ENCODE measurements around the gene GAST.

Gene GAST

DNA sequence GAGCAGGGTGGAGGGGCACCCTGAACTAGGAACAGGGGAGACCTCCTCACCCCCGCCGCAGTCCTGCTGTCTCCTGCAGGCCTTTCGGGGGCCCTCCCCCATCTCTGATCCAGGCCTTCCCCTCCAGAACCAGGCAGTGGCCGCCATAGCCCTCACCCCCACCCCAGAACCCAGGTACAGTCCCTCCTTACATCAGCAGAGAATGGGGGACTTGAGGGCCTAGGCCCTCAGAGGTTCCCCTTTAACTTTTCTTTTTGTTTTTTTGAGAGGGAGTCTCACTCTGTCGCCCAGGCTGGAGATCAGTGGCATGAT, 26.6 kb downstream of the GAST start:
- DNase-seq (ENCODE audit: low spot score) = no peak
- no peak for FAIRE-seq

GRCh38 chr17:41739661-41740352, 27.7 kb downstream of the GAST start:
- DNase-seq (ENCODE audit: low spot score) (peak; percentile 68), FAIRE-seq (no peak)

DNA sequence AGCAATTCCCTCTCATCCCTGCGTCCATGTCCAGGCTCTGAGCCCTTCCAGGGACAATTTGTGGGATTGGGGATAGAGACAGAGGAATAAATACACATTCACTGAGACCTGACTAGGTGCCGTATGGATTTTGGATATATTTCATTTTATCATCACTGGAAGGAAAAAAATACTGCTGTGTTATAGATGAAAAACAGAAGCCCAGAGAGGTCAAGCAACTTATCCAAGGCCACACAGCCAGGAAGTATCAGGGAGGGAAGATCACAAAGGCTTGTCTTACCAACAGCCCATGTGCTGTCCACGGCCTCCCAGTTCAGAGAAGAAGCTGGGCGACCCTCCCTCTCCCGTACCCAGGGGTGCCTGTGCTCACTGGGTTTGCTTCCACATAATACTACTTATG, 28.4 kb downstream of the GAST start:
- FAIRE-seq = no peak
- DNase-seq (ENCODE audit: low spot score) = no peak

DNA sequence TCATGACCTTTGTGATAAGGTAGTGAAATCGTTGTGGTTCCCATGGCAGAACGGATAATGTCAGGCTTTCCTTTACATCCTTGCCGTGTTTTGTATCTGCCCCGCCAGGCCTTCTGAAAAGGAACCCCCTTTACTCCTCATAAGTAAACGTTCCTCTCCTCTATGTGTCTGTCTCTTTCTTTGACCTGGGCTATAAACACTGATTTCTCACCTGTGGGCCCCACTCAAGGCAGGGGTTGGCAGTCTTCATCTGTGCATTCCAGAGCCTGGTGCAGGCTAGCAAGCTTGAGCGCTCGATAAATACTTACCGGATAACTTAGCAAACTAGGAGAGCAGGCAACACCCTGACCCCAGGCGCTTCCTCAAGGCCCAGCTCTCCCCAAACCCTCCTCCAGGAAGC, 29.6 kb downstream of the GAST start:
- DNase-seq (ENCODE audit: low spot score) (no peak), FAIRE-seq (no peak)

DNA sequence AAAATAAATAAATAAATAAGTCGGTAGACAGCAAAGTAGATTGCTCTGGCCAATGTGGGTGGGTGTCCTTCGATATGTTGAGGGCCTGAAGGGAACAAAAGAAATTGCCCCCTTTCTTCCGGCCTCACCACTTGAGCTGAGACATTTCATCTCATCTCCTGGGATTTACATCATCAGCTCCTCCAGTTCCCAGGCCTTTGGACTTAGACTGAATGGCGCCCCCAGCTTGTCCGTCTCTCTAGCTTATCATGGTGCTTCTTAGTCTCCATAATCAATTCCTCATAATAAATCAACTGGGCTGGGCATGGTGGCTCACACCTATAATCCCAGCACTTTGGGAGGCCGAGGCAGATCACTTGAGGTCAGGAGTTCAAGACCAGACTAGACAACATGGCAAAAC, 36.1 kb downstream of the GAST start:
- DNase-seq (ENCODE audit: low spot score) (no peak), FAIRE-seq (no peak)

DNA sequence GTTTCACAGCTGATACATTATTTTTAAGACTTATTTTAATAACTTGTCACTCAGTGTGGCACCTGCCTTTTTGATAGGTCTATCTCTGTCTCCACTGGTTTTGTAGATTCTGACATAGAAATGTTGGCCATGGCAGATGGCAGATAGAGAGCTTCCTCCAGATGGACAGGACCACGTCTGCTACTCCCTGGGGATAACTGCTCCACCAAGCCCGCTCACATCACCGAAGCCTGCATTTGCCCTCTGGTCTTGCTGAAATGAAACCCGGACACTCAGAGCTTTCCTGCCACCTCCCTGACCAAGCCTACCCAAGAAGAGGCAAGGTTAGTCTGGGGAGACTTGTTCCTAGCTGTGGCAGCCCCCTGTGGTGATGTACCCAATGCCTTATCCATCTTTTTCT, 38.7 kb downstream of the GAST start:
- no peak for DNase-seq (ENCODE audit: low spot score)
- FAIRE-seq = no peak

- no peak for FAIRE-seq
- DNase-seq (ENCODE audit: low spot score) = no peak
Observed at GRCh38 chr17:41751288-41751687, 39.2 kb downstream of the GAST start.

GRCh38 chr17:41754066-41754465, 41.9 kb downstream of the GAST start:
- FAIRE-seq (no peak), DNase-seq (ENCODE audit: low spot score) (no peak)

DNA sequence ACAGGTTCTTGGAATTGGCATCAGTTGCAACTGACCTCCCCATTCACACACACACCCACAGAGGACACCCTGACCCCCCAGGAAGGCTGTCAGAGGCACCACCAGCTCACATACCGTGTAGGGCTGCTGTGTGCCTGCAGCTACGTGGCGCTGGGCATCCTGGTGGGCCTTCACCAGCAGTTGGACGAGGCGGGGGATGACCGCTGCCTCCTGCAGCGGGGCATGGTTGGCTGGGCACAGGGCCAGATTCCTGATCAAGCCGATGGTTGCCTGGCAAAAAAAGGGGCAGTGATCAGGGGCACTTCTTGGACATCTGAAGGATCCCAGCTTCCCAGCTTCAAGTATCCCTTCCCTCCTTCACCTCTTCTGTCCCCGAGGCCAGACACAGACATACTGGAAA, 46.5 kb downstream of the GAST start:
- no peak for DNase-seq (ENCODE audit: low spot score)
- FAIRE-seq = no peak

DNA sequence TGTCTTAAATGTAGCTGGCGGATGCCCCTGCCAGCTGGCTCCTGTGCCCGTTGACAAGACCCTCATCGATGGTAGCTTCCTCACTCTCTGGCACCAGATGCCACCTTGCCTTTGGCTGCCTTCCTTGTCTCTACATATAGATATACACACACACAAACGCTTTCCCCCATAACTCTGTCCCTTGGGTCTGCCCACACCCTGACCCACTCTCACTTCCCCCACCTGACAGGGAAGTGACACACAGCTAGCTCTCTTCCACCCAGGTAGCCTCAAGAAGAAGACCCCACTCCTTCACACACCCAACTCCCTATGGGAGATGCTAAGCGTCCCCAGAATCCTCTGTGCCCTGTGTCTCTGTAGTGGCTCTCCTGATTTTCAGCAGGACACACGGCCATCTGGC, 48.7 kb downstream of the GAST start:
- FAIRE-seq (no peak), DNase-seq (ENCODE audit: low spot score) (no peak)

DNA sequence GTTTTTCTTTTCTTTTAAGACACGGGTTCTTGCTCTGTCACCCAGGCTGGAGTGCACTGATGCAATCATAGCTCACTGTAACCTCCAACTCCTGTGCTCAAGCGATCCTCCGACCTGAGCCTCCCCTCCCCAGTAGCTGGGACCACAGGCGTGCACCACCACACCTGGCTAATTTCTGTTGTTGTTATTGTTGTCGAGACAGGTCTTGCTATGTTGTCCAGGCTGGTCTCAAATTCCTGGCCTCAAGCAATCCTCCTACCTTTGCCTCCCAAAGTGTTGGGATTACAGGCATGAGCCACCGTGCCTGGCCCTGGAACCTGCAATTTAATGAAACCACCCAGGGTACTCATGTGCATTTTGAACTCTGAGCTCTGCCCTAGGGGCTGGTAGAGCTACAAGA, 50.3 kb downstream of the GAST start:
- no peak for FAIRE-seq
- no peak for DNase-seq (ENCODE audit: low spot score)

DNA sequence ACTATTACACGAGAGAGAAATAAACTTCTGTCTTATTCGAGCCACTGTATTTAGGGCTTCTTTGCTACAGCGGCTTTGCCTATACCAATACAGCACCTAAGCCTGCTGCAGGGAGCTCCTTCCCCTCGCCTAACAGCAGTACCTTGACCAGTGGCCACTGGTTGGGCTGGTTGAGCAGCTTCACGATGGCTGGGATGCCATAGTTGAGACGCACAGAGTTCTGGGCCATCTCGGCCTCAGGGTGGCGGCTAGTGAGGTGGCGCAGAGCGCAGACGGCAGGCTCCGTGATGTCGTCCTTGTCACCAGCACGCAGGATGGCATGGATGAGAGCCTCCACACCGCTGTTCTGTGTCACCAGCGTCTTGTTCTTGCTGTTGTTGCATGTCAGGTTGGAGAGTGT, 50.7 kb downstream of the GAST start:
- no peak for DNase-seq (ENCODE audit: low spot score)
- no peak for FAIRE-seq

DNA sequence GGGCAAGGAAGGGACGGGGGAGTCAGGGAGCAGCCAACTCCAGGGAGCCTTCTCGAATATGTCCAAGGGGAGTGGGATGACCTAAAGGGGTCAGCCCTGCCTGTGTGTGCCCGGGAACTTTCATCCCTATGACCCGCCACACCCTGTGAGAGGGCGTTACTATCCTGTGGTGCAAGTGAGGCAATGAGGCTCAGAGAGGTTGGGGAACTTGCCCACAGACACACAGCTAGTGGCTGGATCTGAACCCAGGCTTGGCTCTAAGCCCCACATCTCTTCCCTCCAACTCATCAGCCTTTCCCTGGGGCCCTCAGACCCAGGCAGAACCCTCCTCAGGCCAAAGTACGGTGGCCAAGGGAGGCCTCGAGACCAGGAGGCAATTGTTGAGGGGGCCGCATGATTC, 51.2 kb downstream of the GAST start:
- peak; percentile 13 for FAIRE-seq
- DNase-seq (ENCODE audit: low spot score) = no peak

All from urothelium cell line (cell line).